Measurements from ENCODE around the gene TIMP2.

TIMP2 gene

GRCh38 chr17:78806451-78806850 lies 118.7 kb downstream of the TIMP2 start:
- DNase-seq (ENCODE audit: low spot score): no peak
- no peak for TF ChIP-seq CTCF (IDR thresholded peaks at IDR 0.05; ENCODE audit: extremely low read depth, insufficient read depth, missing control alignments)

GRCh38 chr17:78805301-78805700 lies 119.9 kb downstream of the TIMP2 start:
- in situ Hi-C loops (cut with MboI; ENCODE audit: low pct_unique_long_range_greater_than_20kb, low sequenced_read_pairs, unreplicated experiment): no loop called here
- DNase-seq (ENCODE audit: low spot score): no peak
- no peak for TF ChIP-seq CTCF (IDR thresholded peaks at IDR 0.05; ENCODE audit: extremely low read depth, insufficient read depth, missing control alignments)

More at GRCh38 chr17:78806451-78806850, 118.7 kb downstream of the TIMP2 start:
- in situ Hi-C loops (cut with MboI; ENCODE audit: low pct_unique_long_range_greater_than_20kb, low sequenced_read_pairs, unreplicated experiment): no loop called here

GRCh38 chr17:78804777-78805176 lies 120.4 kb downstream of the TIMP2 start:
- in situ Hi-C loops (cut with MboI; ENCODE audit: low pct_unique_long_range_greater_than_20kb, low sequenced_read_pairs, unreplicated experiment): no loop called here
- TF ChIP-seq CTCF (IDR thresholded peaks at IDR 0.05; ENCODE audit: extremely low read depth, insufficient read depth, missing control alignments): no peak
- no peak for DNase-seq (ENCODE audit: low spot score)

GRCh38 chr17:78803186-78803845 lies 121.9 kb downstream of the TIMP2 start:
- no peak for TF ChIP-seq CTCF (IDR thresholded peaks at IDR 0.05; ENCODE audit: extremely low read depth, insufficient read depth, missing control alignments)
- in situ Hi-C loops (cut with MboI; ENCODE audit: low pct_unique_long_range_greater_than_20kb, low sequenced_read_pairs, unreplicated experiment): no loop called here
- no peak for DNase-seq (ENCODE audit: low spot score)

Data from GM13977 (cell line).